GM13976 (cell line): ENCODE measurements around the gene GANC.

Experiments
- DNase-seq: peaks from one replicate; pipeline ENCODE4 v3.0.0; 2012; ENCODE audit warnings: low spot score
- CTCF ChIP-seq: IDR thresholded peaks from 2 replicates; pipeline ENCODE4 v1.5.1; 2012; ENCODE audit warnings: borderline replicate concordance, mild to moderate bottlenecking; ENCODE audit not compliant: insufficient read depth; ENCODE audit errors: extremely low read depth, missing control alignments, control extremely low read depth
- in situ Hi-C: fragments of 300-500 bp; cut with MboI; formaldehyde crosslinking; loops from one replicate; pipeline ENCODE4 v1.12.0; 2022; ENCODE audit warnings: low sequenced_read_pairs, mixed read lengths, inconsistent platforms; ENCODE audit not compliant: unreplicated experiment

Gene GANC

GRCh38 chr15:42385980-42386700 is 113.1 kb downstream of the GANC start:
- TF ChIP-seq CTCF: no peak
- in situ Hi-C loops: no loop called here
- DNase-seq: no peak

- no peak for DNase-seq
- in situ Hi-C loops: no loop called here
- TF ChIP-seq CTCF: no peak
Observed at GRCh38 chr15:42387603-42388002, 114.6 kb downstream of the GANC start.

- in situ Hi-C loops: no loop called here
- TF ChIP-seq CTCF: no peak
- DNase-seq: no peak
Observed at GRCh38 chr15:42392309-42393024, 119.5 kb downstream of the GANC start.

GRCh38 chr15:42394106-42394505 is 121.1 kb downstream of the GANC start:
- no peak for TF ChIP-seq CTCF
- DNase-seq: no peak
- in situ Hi-C loops: no loop called here

- in situ Hi-C loops: no loop called here
- DNase-seq: no peak
- TF ChIP-seq CTCF: no peak
Observed at GRCh38 chr15:42395838-42396237, 122.8 kb downstream of the GANC start.

GRCh38 chr15:42401544-42402454 is 128.8 kb downstream of the GANC start:
- in situ Hi-C loops: no loop called here
- peak; percentile 59 for DNase-seq
- no peak for TF ChIP-seq CTCF
